Measurements from ENCODE around the gene SHE. TPM values are rescaled to one million over a fixed set of nuclear protein-coding genes. Genes with fewer than 3 reads are reported as not detected.
"Not testable (repeated sequence)": the region's sequence is repeated elsewhere in the genome, so short reads cannot be mapped to it uniquely, and the experiment has no call there.

The SHE gene
- 9.9 TPM for polyA plus RNA-seq (ENCODE audit: insufficient read length)

DNA sequence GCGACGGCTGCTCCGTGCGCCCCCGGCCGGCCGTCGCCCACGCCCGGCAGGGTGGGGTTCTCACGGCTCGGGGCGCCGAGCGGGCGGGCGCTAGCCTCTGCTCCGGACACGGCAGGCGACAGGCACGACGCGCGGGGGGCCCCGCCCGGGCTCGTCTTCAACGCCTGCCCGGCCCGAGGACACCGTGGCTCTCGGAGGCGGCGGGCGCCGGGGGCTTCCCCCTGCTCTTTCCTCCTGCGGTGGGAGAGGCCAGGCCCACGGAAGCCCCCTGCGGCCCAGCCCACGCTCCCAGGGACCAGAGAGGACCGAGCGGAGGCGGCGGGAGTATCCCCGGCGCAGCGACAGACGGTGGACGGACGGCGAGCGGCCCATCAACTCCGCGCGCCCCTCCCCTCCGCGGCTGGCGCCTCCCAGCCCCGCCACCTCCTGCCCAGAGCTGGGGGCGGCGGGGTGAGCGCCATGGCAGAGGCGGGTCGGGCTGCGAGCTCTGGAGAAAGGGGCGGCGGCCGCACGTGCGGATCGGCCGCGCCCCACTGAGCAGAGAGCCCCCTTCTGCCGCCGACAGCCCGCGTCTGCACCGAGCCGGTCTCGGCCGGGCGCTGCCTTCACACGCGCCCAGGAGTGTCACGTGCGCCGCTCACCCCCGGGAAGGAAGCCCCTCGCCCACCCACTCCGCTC is at the start of gene SHE, which contains the start of gene TDRD10:
SHE (minus strand) TSS at position 347 of the 678 bp plus-strand sequence. CDS start 386 bp downstream, outside the sequence.
TDRD10 (plus strand) TSS at position 154 of the 678 bp plus-strand sequence. CDS start 4,685 bp downstream, outside the sequence.
- DNase-seq: no peak

DNA sequence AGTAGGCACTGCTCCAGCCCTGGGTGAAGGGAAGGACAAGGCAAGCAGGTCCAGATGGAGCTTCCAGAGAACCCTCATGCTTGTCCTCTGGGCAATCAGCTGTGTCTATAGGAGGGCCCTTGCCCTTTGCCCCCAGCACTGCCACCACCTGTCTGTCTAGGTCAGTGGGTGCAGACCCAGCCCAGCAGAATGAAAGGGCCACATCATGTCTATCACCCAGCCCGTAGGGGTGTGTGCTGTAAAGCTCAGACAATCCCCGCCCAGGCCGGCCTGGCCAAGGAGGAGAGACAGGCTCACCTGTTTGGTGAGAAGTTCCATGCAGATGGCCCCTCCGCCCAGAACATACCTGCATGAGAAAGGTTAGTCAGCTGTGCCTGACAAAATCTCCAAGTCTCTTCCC is 49.3 kb upstream of the SHE start:
- no peak for DNase-seq

DNA sequence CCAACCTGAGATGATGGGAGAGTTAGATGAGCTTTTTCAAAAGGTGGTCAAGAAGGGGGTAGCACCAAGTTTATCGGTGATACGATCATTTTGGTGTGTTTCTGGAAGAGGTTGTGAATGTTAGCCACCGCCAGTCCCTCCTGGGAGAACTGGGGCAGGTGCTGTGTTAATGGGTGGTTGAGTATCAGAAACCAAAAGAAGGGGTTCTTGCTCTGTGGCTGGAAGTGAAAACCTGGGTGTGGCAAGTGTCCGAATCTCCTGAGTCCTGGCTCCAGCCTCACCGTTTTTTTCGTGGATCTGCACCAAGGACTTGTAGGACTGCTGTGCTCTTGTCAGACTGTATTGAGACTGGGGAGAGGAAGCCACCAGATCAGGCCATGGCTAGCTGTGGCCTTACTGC is 48.4 kb upstream of the SHE start:
- DNase-seq: no peak

DNA sequence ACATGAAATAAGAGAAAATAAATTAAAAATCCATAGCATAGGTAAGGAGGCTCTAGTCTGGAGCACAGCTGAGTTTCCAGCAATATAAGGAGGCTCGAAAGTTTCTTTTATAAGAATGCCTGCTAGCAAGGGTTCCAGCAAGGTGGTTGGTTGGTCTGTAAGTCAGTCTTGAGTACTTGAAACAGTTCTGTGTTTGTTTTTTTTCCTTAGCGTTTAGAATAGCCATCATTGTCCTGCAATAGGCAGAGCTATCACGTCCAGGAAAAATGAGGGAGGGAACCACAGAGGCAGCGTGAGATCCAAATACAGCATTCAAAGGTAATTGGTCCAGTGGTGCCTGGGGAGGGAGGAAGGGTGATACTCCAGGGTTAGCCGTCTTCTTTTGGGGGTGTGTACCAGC is 47.9 kb upstream of the SHE start:
- DNase-seq: no peak

DNA sequence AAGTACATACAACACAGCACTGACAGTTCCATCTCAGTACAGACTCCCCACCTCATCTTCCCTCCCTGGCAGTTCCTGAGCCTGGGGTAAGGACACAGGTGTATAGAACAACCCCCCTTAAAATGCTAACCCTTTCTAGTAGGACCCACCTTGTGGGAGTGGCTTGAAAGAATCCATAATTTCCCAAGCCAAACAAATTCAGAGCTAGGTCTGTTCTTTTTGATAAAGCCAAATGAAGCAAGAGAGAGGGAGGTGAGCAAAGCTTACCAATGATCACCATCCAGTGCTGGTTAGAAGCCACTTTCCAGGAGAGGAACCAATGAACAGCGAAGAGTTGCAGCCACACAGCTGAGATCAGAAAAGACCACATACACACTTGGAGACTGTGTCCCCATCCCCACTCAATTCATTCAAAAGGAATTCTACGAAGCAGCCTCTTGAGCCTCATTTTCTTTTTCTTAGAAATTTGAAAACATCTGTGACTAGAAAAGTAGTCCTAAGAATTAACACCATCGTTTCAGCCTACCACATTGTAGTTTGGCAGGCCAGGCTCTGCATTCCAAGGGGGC is 47.1 kb upstream of the SHE start:
- no peak for DNase-seq

DNA sequence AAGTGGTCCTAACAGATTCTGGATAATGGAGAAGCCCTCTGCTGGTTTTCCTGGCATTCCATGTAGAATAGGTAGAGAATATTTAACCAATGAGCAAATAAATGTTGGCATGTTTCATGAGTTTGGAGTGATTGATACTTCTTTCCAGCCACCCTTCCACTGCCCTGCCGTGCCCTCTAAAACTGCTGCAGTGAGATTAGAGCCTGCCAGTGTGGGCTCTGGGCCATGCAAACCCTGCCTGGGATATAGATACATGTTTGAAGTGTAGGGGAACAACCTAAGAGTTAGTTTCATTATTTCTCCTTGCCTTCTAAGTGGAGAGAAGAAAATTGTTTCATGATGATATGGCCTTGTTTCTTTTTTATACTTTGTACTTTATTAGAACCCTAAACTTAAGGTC is 45.8 kb upstream of the SHE start:
- DNase-seq: no peak

DNA sequence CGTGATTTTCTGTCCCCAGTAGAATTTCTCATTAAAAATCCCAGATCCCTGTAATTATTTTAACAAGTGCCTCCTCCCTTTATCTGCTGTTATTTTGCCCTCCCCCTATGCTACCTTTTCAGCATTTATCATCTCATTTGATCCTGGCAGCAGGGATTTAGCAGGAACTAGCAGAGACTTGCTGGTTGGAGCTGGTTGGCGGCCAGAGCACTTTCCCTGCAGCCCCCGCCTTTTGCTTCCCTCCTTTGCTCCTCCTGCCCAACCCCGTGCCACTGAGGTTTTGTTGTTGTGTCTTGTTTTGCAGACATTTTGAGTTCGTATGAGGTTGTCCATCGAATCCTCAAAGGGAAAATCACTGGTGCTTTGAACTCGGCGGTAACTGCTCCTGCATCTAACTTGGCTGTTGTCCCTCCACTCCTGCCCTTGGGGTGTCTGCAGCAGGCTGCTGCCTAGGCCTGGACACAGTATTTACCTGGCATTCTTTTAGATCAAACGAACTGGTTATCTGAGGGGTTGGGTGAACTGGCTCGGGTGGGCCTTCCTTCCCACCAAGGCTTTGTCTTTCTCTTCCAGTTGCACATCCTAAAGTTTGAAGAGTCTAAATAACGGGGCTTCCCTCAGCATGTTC is 45.0 kb upstream of the SHE start:
- DNase-seq: no peak

DNA sequence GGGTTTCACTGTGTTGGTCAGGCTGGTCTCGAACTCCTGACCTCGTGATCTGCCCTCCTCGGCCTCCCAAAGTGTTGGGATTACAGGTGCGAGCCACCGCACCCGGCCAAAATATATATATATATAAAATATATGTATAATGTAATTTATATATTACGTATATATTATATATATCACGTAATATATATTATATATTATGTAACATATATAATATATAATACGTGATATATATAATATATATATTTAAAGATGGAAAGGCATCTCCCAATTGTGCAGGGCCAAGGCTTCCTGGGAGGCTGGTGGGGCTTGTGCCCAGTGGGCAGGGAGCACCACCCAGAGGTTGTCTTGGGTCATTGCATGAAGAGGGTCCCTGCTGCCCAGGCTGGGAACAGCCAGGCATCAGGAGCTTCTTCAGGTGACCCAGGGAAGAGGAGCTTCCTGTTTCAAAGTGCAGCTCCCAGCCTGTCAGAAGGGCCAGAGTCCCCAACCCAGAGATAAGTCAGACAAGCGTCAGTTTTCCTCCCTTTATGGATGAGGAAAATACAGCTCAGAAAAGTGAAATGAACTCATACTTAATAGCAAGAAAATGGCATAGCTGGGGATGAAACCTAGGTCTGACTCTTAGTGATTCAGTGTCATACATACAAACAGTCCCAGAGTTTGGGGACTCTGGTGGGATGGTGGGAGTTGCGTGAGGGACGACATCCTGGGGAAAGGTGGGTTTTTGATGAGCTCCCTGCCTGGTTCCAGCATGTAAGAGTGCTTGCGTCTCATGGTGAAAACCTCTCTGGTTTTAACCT is 44.3 kb upstream of the SHE start:
- no peak for DNase-seq

DNA sequence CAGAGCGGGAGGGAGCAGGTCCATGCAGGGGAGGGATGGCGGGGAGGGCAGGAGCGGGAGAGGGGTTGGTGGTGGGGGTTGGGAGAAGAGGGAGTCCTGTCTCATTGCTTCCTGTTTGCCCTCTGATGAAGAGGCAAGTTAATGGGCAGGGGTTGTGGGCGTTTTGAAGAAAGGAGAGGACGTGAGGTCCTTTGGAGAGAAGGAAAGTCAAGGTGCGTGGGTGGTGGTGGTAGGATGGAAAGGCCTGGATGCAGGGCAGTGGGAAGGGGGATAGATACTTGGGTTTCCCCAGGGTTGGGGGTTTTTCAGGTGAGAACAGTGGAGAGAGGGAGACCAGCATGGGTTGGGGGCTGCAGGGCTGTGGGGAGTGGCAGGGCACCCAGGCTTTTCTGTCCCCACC is 39.0 kb upstream of the SHE start:
- no peak for DNase-seq

DNA sequence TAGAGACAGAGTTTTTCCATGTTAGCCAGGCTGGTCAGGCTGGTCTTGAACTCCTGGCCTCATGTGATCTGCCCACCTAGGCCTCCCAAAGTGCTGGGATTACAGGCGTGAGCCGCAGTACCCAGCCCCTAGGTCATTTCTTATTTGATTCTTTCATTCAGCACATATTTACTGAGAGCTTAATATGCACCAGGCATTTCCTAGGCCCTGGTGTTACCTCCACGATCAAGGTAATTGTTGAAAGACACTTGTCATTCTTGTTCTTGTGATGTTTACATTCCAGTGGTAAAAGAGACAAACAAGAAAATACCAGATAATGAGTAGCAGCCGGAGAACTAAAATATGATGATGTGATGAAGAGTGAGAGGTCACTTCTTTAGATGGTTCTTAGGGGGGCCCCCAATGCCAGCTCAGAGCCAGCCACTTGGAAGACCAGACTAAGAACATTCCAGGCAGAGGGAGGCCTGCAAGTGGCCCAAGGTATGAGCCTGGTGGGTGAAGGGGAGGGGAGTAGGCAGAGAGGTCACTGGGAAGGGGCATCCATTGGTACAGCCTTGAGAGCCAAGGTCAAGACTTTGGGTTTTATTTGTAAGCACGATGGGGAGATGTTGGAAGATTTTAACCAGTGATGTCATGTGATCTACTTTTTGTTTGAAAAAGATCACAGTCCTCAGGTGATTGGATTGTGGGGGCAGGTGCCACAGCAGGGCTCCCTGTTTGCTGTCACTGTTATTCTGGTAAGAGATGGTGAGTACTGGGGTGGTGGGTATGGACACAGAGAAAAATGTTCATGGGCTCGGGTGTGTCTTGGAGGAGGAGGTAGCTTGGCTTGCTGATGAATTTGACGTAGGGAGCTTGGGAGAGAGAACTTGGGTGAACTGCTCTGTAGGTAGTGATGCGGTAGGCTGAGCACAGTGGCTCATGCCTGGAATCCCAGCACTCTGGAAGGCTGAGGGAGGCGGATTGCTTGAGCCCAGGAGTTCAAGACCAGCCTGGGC is 37.6 kb upstream of the SHE start:
- no peak for DNase-seq

DNA sequence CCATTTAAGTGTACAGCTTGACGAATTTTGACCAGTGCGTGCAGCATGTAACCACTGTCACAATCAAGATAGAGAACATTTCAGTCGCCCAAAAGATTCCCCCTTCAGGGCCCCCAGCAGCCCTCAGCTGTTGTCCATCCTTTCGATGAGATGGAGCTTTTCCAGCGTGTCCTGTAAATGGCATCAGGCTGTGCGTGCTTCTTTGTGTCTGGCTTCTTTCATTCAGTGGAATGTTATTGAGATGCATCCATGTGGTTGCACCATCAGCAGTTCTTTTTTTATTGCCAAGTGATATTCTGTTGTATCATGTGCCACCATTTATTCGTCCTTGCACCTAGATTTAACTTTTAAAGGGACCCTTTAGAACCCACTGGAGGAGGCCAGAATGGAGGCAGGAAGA is 34.4 kb upstream of the SHE start:
- DNase-seq: no peak

DNA sequence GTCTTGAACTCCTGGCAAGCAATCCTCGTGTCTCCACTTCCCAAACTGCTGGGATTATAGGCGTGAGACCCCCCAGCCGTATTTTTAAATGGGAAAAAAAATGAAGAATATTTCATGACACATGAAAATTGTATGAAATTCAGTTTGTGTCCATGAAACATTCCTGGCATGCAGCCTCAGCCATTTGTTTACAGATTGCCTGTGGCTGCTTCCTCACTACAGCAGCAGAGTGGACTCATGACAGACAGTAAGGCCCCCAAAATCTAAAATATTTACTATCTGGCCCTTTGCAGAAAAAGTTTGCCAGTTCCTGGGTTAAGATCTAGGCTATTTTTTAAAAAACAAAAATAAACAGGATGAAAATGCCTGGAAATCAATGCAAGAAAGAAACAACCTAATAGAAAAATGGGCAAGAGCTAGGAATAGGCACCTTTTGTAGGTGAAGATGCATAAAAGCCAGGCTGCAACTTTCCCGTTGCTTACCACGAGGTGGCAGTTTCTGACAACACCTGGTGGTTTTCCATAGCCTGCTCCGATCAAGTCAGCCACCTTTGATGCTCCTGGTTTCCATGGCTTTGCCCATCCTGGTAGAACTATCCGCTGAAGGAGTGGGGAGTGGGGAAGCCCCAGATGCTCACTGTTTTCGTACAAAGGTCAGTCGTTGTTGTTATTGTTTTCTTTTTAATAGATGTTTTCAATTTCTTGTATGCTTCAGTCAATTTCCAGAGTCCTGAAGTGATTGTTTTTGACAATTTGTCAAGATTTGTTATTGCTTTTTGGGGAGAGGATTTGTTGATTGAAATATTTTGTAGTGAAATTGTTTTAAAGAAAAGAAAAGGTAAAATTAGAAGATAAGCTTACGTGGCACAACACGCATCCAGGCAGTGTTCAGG is 32.0 kb upstream of the SHE start:
- no peak for DNase-seq

DNA sequence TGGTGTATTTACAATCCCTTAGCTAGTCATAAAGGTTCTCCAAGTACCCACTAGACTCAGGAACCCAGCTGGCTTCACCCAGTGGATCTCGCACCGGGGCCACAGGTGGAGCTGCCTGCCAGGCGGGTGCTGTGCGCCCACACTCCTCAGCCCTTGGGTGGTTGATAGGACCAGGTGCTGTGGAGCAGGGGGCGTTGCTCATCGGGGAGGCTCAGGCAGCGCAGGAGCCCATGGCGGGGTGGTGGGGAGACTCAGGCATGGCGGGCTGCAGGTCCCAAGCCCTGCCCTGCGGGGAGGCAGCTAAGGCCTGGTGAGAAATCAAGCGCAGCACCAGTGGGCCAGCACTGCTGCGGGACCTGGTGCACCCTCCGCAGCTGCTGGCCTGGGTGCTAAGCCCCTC is 29.7 kb upstream of the SHE start:
- not testable (repeated sequence) for DNase-seq

DNA sequence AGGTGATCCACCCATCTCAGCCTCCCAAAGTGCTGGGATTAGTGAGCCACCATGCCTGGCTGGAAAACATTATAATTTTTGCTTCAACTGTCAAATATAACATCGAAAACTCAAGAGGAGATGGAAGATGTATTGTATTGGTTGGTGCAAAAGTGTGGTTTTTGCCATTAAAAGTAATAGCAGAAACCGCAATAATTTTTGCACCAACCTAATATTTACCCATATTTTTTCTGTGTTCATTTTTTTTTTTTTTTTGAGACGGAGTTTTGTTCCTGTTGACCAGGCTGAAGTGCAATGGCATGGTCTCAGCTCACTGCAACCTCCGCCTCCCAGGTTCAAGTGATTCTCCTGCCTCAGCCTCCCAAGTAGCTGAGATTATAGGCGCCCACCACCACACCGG is 27.1 kb upstream of the SHE start:
- DNase-seq: no peak

DNA sequence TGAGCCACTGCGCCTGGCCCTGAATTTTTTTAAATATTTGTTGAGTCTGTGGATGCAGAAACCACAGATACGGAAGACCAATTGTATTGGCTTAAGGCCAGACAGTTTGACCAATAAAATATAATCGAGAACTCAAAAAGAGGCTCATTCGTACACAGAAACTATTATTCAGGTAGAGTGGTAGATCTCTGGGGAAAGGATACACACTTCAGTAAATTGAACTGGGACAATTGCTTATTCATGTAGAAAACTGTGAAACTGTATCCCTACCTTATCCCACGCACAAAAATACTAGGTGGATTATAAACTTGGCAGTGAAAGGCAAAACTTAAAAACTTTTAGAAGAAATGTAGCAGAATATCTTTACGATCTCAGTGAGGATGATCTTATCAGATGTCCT is 25.0 kb upstream of the SHE start:
- DNase-seq: no peak

DNA sequence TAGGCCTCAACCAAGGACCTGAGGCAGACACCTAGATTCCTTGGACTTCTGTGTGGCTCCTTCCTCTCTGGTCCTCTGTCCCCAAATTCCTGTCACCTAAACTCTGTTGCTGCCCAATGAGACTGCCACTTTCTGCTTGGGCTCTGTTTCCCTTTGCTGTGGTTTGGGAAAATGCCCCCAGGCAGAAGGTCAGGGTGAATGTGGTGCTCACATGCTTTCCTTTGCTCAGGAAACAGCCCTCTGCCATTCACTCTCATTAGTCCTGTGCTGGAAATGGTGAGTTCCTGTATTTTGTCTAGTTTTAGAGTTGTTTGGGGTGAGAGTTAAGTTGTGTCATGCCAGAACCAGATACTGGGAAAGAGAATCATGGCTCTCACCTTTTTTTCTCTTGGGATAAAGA is 22.7 kb upstream of the SHE start:
- DNase-seq: no peak

DNA sequence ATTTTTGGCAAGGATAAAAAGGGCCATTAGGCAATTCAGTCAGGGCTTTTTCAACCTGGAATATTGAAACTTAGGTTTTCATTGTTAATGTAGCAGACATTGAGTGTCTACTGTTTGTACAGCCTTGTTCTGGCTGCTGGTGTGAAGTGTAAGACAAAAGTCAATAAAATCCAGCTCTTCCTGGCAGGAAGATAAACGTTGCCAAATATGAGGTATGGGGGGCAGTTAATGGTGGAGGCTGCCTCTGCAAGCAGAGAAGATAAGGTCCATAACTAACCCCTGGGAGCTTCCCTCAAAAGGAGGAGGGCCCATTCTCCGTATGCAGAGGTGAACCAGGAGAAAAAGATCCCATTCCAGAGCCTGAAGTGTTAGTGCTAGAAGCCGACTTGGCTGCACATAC is 19.5 kb upstream of the SHE start:
- no peak for DNase-seq

DNA sequence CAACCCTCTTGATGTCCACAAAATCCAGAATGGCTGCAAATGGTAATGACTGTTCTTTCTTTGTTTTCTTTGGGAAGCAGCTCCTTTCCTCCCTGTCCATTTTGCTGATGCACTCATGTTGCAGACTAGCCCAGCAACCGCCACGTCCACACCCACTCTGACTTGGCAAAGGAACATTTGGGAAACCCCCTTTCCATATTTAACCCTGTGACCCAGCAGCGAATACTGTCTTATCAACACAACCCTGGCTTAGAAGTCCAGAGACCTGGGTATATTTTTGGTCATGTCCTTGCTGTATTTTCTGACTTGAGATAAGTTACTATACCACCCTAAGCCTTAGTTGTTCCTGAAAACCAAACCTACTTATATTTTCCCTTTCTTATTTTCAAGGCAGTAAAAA is 18.1 kb upstream of the SHE start:
- no peak for DNase-seq

DNA sequence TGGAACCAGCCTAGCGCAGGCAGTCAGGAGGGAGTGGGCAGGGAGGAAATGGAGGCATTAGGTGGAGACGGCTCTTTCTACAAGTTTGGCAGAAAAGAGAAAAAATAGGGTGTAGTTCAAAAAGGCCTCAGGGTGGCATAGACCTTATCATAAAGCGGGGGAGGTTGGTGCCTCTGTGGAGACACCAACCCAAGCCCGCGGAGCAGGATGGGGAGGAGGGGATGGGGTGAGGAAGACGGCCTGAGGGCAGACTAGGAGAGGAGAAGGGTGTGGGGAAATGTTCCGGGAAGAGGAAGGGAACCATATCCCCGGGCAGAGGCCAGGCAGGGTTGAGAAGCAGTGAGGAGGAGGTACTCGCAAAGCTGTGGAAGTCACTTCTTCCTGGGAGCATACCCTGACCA is 17.4 kb upstream of the SHE start:
- DNase-seq: no peak

DNA sequence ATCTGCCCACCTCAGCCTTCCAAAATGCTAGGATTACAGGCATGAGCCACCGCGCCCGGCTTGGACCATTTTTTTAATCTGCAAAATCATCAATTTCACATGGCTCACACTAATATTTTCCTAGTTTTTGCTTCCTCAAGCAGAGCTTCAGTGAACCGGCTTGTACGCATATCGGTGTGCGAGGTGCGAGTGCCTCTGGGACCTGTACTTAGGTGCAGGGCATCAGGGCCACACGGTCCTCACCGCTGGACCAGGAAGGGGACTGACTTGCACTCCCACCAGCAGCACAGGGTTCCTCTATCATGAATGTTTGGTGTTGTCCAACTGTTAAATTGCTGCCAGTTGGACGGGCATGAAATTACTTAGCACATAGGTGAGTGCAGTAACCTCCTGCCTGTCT is 15.4 kb upstream of the SHE start:
- no peak for DNase-seq

DNA sequence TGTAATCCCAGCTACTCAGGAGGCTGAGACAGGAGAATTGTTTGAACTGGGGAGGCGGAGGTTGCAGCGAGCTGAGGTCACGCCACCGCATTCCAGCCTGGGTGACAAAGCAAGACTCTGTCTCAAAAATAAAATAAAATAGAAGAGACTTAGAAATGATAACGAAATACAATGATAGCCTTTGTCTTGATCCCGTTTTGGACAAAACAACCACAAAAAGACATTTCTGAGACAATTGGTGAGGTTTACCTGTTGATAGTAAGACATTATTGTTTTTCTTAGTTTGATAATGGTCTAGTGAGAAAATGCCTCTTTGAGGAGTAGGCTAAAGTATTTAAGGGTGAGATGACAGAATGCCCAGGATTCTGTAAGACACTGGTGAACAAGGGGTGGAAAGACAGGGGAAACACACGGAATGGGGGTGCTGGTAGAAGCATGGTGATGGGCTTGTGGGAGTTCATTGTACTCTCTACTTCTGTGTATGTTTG is 11.9 kb upstream of the SHE start:
- DNase-seq: no peak
